HCT116 (cell line): ENCODE results near the gene ZNF236. TPM values are rescaled to one million over a fixed set of nuclear protein-coding genes. Genes with fewer than 3 reads are reported as not detected.

ENCODE experiments used
- ATAC-seq: fragments of 200-7000 bp; cut with Tn5 transposase; 2 replicates; pipeline ENCODE4 v1.9.1; 2020; ENCODE audit warnings: mild to moderate bottlenecking, moderate library complexity
- BruUV-seq: library from RNA; stranded (reverse); fragments of 400-500 nt; replicated peaks from 2 replicates; lab custom pipeline; 2021; lab: Mats Ljungman, UMichigan
- CTCF ChIA-PET: fragments of 300-600 bp; sonication (Branson Sonifier 250); formaldehyde crosslinking; loops from one replicate; lab custom pipeline; 2021; ENCODE audit warnings: antibody characterized with exemption; lab: Charles Lee
- POLR2A ChIA-PET: fragments of 300-600, 350-600 bp; sonication (Branson Sonifier 250); formaldehyde crosslinking; loops from one replicate; lab custom pipeline; 2021; ENCODE audit warnings: antibody characterized with exemption; lab: Charles Lee
- RAD21 ChIA-PET, 2 experiments: fragments of 300-600 bp; sonication (Branson Sonifier 250); formaldehyde crosslinking; loops; one replicate each; lab custom pipeline; 2023; ENCODE audit warnings: low total read pairs in 2 of 2; ENCODE audit not compliant: uncharacterized antibody in 2 of 2, unreplicated experiment in 2 of 2, low non-redundant PET in 1 of 2; lab: Charles Lee
- DNase-seq: peaks from one replicate; pipeline ENCODE4 v3.0.0-alpha.2; 2010; ENCODE audit warnings: low read depth, low spot score
- H2AFZ ChIP-seq: fragments of 200-600 bp; shearing (Covaris generic), sonication (generic); 2 replicates; pipeline ENCODE4 v1.6.1; 2017; ENCODE audit warnings: low read depth, mixed run types, mixed read lengths, antibody characterized with exemption, low read length; ENCODE audit not compliant: poor library complexity, severe bottlenecking
- H3K27ac ChIP-seq: 2 replicates; pipeline ENCODE4 v1.5.1; 2012; ENCODE audit warnings: low read depth, low read length
- H3K27me3 ChIP-seq: fragments of 200-600 bp; sonication (generic); 2 replicates; pipeline ENCODE4 v1.6.1; 2016; ENCODE audit warnings: mixed run types, low read length, mixed read lengths; ENCODE audit not compliant: insufficient read depth
- H3K36me3 ChIP-seq, 2 experiments: fragments of 200-500 bp in 1 of 2; fragments of 200-600 bp in 1 of 2; sonication (Bioruptor generic) in 1 of 2; sonication (generic) in 1 of 2; 2 replicates each; pipeline versions ENCODE4 v1.5.1 to v1.6.1; 2014 to 2016; ENCODE audit warnings: low read length in 2 of 2, inconsistent platforms in 1 of 2, mixed read lengths in 1 of 2, mixed run types in 1 of 2; ENCODE audit not compliant: insufficient read depth in 2 of 2, control insufficient read depth in 1 of 2
- H3K4me1 ChIP-seq, 2 experiments: fragments of 200-600 bp in 1 of 2; sonication (generic) in 1 of 2; 2 replicates each; pipeline versions ENCODE4 v1.5.1 to v1.6.1; 2012 to 2017; ENCODE audit warnings: low read length in 2 of 2, inconsistent platforms in 1 of 2, mild to moderate bottlenecking in 1 of 2, mixed read lengths in 1 of 2, mixed run types in 1 of 2, moderate library complexity in 1 of 2; ENCODE audit not compliant: insufficient read depth in 2 of 2, control insufficient read depth in 1 of 2
- H3K4me2 ChIP-seq: fragments of 200-600 bp; sonication (generic); 2 replicates; pipeline ENCODE4 v1.6.1; 2017; ENCODE audit warnings: mixed run types, low read length, mixed read lengths
- H3K4me3 ChIP-seq, 2 experiments: fragments of 200-600 bp in 1 of 2; sonication (generic) in 1 of 2; replicated peaks in 1 of 2; 2 replicates each; pipeline ENCODE4 v1.5.1; 2011 to 2016; ENCODE audit warnings: low read length in 2 of 2, control low read depth in 1 of 2, low read depth in 1 of 2, mild to moderate bottlenecking in 1 of 2, mixed read lengths in 1 of 2, mixed run types in 1 of 2
- H3K79me2 ChIP-seq: fragments of 200-600 bp; sonication (generic); 2 replicates; pipeline ENCODE4 v1.6.1; 2017; ENCODE audit warnings: mild to moderate bottlenecking, mixed run types, low read length, moderate library complexity, mixed read lengths; ENCODE audit not compliant: insufficient read depth
- H3K9ac ChIP-seq: fragments of 200-600 bp; sonication (generic); 2 replicates; pipeline ENCODE4 v1.6.1; 2016; ENCODE audit warnings: low read length, mixed read lengths
- H3K9me2 ChIP-seq: fragments of 200-600 bp; sonication (generic), shearing (Covaris generic); 2 replicates; pipeline ENCODE4 v1.6.1; 2017; ENCODE audit warnings: mixed run types, mild to moderate bottlenecking, moderate library complexity; ENCODE audit not compliant: insufficient read depth
- H3K9me3 ChIP-seq, 2 experiments: fragments of 200-500 bp in 1 of 2; fragments of 200-600 bp in 1 of 2; sonication (Bioruptor generic) in 1 of 2; sonication (generic) in 1 of 2; 2 replicates each; pipeline ENCODE4 v1.6.1; 2014 to 2017; ENCODE audit warnings: low read length in 2 of 2, mixed read lengths in 2 of 2, inconsistent platforms in 1 of 2, low read depth in 1 of 2, mild to moderate bottlenecking in 1 of 2, mixed run types in 1 of 2, moderate library complexity in 1 of 2; ENCODE audit not compliant: control insufficient read depth in 1 of 2, insufficient read depth in 1 of 2
- H4K20me1 ChIP-seq: fragments of 200-600 bp; sonication (generic), shearing (Covaris generic); 2 replicates; pipeline ENCODE4 v1.6.1; 2017; ENCODE audit warnings: mixed run types, mild to moderate bottlenecking, moderate library complexity; ENCODE audit not compliant: insufficient read depth
- CEBPB ChIP-seq: IDR thresholded peaks from 2 replicates; pipeline ENCODE4 v1.6.1; 2012; ENCODE audit warnings: low read depth
- EGR1 ChIP-seq: IDR thresholded peaks from 2 replicates; pipeline ENCODE4 v1.6.1; 2012; ENCODE audit warnings: low read depth
- ELF1 ChIP-seq: IDR thresholded peaks from 2 replicates; pipeline ENCODE4 v1.6.1; 2012; ENCODE audit warnings: low read depth, borderline replicate concordance
- EZH2 ChIP-seq: fragments of 200-600 bp; sonication (generic); IDR thresholded peaks from 2 replicates; pipeline ENCODE4 v1.6.1; 2017; ENCODE audit warnings: antibody characterized with exemption, mixed run types
- EZH2phosphoT487 ChIP-seq: fragments of 200-600 bp; IDR thresholded peaks from 2 replicates; pipeline ENCODE4 v1.6.1; 2018; ENCODE audit warnings: antibody characterized with exemption, borderline replicate concordance
- FOSL1 ChIP-seq: IDR thresholded peaks from 2 replicates; pipeline ENCODE4 v1.6.1; 2012; ENCODE audit warnings: low read depth
- JUND ChIP-seq: IDR thresholded peaks from 2 replicates; pipeline ENCODE4 v1.6.1; 2012
- RAD21 ChIP-seq: IDR thresholded peaks from 2 replicates; pipeline ENCODE4 v1.6.1; 2012; ENCODE audit warnings: low read depth, mild to moderate bottlenecking
- SIN3A ChIP-seq: IDR thresholded peaks from 2 replicates; pipeline ENCODE4 v1.6.1; 2012; ENCODE audit warnings: low read depth
- SP1 ChIP-seq: IDR thresholded peaks from 2 replicates; pipeline ENCODE4 v1.6.1; 2012; ENCODE audit warnings: low read depth
- SRF ChIP-seq: IDR thresholded peaks from 2 replicates; pipeline ENCODE4 v1.6.1; 2012; ENCODE audit warnings: low read depth
- TCF7L2 ChIP-seq: IDR thresholded peaks from 2 replicates; pipeline ENCODE4 v1.7.0; 2011; ENCODE audit warnings: borderline replicate concordance, inconsistent platforms; ENCODE audit not compliant: insufficient read depth, insufficient read length; ENCODE audit errors: extremely low read depth
- YY1 ChIP-seq: IDR thresholded peaks from 2 replicates; pipeline ENCODE4 v1.6.1; 2011; ENCODE audit warnings: low read length, low read depth, moderate library complexity, mild to moderate bottlenecking; ENCODE audit not compliant: insufficient replicate concordance; ENCODE audit errors: extremely low read depth
- ZFX ChIP-seq: fragments of 450-650 bp; IDR thresholded peaks from 2 replicates; pipeline ENCODE4 v1.6.1; 2017
- ZNF274 ChIP-seq: fragments of 200-500 bp; sonication (Bioruptor generic); IDR thresholded peaks from 2 replicates; pipeline ENCODE4 v1.6.1; 2014; ENCODE audit warnings: mild to moderate bottlenecking, low read depth, low read length, inconsistent platforms
- intact Hi-C: fragments of 100-400 bp; cut with micrococcal nuclease; formaldehyde crosslinking; loops from 2 replicates; pipeline ENCODE4 v1.10.0; 2022
- total RNA-seq: library from RNA; stranded (reverse); gene quantifications from one replicate; pipeline ENCODE4 v1.2.1, GENCODE V29; 2021; ENCODE audit not compliant: unreplicated experiment
- TF ChIP-seq, protein P1 (sequence below): IDR thresholded peaks from 2 replicates; pipeline ENCODE4 v1.6.1; 2012
- TF ChIP-seq, protein P2 (sequence below), 3 experiments: fragments of 200-600 bp in 1 of 3; sonication (generic) in 1 of 3; IDR thresholded peaks in 2 of 3; conservative IDR thresholded peaks in 1 of 3; 2 replicates each; pipeline ENCODE4 v1.5.1; 2012 to 2017; ENCODE audit warnings: low read depth in 2 of 3, low read length in 2 of 3, antibody characterized with exemption in 1 of 3, borderline replicate concordance in 1 of 3, control low read depth in 1 of 3, mild to moderate bottlenecking in 1 of 3, mixed read lengths in 1 of 3, mixed run types in 1 of 3, moderate library complexity in 1 of 3; ENCODE audit not compliant: insufficient read depth in 1 of 3
- TF ChIP-seq, protein P3 (sequence below): IDR thresholded peaks from 2 replicates; pipeline ENCODE4 v1.6.1; 2012
- TF ChIP-seq, protein P4 (sequence below): IDR thresholded peaks from 2 replicates; pipeline ENCODE4 v1.6.1; 2011; ENCODE audit warnings: mild to moderate bottlenecking, low read length, moderate library complexity; ENCODE audit not compliant: insufficient replicate concordance; ENCODE audit errors: extremely low read depth
- TF ChIP-seq, protein P5 (sequence below): IDR thresholded peaks from 2 replicates; pipeline ENCODE4 v1.6.1; 2012; ENCODE audit warnings: low read depth

ZNF236 gene
- total RNA-seq, 1 experiment from 2014 or later: 15.0 TPM

DNA sequence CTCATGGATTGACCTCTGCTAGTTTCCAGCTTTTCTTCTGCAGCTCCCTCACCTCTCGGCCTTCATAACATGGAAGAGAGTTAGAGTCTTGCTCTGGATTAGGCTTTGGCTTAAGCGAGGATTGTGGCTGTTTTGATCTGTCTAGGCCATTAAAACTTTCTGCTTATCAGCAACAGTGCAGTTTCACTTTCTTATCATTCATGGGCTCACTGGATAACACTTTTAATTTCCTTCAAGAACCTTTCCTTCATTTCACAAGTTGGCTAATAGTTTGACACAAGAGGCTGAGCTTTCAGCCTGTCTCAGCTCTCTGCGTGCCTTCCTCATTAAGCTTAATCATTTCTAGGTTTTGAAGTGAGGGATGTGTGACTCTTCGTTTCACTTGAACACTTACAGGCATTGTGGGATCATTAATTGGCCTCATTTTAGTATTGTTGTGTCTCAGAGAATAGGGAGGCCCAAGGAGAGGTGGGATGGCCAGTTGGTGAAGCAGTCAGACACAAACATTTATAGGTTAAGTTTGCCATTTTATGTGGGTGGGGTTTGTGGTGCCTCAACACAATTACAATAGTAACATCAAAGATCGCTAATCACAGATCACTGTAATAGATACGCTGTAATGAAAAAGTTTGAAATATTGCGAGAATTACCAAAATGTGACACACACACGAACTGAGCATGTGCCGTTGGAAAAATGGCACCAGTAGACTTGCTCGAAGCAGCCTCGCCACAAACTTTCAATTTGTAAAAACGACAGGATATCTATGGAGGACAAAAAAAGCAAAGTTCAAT is 129.3 kb downstream of the ZNF236 start:
- intact Hi-C loops: no loop called here
- no peaks in the 10 kb centered on the region for H3K79me2 ChIP-seq
- no peaks in the 10 kb centered on the region for H3K9me2 ChIP-seq
- TF ChIP-seq JUND: no peak
- no peak for TF ChIP-seq EZH2
- no peak for TF ChIP-seq SIN3A
- TF ChIP-seq, protein P1, sequence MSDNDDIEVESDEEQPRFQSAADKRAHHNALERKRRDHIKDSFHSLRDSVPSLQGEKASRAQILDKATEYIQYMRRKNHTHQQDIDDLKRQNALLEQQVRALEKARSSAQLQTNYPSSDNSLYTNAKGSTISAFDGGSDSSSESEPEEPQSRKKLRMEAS: no peak
- TF ChIP-seq ZFX: no peak
- TF ChIP-seq, protein P2, sequence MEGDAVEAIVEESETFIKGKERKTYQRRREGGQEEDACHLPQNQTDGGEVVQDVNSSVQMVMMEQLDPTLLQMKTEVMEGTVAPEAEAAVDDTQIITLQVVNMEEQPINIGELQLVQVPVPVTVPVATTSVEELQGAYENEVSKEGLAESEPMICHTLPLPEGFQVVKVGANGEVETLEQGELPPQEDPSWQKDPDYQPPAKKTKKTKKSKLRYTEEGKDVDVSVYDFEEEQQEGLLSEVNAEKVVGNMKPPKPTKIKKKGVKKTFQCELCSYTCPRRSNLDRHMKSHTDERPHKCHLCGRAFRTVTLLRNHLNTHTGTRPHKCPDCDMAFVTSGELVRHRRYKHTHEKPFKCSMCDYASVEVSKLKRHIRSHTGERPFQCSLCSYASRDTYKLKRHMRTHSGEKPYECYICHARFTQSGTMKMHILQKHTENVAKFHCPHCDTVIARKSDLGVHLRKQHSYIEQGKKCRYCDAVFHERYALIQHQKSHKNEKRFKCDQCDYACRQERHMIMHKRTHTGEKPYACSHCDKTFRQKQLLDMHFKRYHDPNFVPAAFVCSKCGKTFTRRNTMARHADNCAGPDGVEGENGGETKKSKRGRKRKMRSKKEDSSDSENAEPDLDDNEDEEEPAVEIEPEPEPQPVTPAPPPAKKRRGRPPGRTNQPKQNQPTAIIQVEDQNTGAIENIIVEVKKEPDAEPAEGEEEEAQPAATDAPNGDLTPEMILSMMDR (IDR thresholded peaks at IDR 0.05 in 2 of 3, conservative IDR thresholded peaks at IDR 0.05 in 1 of 3; ENCODE audit: borderline replicate concordance in 1 of 3, insufficient read depth in 1 of 3, low read depth in 2 of 3, low read length in 2 of 3): no peak
- TF ChIP-seq EGR1: no peak
- no peak for TF ChIP-seq FOSL1
- TF ChIP-seq YY1: no peak
- no peak for TF ChIP-seq EZH2phosphoT487
- TF ChIP-seq SRF: no peak
- TF ChIP-seq, protein P3, sequence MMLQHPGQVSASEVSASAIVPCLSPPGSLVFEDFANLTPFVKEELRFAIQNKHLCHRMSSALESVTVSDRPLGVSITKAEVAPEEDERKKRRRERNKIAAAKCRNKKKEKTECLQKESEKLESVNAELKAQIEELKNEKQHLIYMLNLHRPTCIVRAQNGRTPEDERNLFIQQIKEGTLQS: no peak
- TF ChIP-seq, protein P4, sequence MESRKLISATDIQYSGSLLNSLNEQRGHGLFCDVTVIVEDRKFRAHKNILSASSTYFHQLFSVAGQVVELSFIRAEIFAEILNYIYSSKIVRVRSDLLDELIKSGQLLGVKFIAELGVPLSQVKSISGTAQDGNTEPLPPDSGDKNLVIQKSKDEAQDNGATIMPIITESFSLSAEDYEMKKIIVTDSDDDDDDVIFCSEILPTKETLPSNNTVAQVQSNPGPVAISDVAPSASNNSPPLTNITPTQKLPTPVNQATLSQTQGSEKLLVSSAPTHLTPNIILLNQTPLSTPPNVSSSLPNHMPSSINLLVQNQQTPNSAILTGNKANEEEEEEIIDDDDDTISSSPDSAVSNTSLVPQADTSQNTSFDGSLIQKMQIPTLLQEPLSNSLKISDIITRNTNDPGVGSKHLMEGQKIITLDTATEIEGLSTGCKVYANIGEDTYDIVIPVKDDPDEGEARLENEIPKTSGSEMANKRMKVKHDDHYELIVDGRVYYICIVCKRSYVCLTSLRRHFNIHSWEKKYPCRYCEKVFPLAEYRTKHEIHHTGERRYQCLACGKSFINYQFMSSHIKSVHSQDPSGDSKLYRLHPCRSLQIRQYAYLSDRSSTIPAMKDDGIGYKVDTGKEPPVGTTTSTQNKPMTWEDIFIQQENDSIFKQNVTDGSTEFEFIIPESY: no peak
- TF ChIP-seq ZNF274: no peak
- TF ChIP-seq RAD21: no peak
- no peak for TF ChIP-seq CEBPB
- TF ChIP-seq ELF1: no peak
- TF ChIP-seq SP1: no peak
- TF ChIP-seq, protein P5, sequence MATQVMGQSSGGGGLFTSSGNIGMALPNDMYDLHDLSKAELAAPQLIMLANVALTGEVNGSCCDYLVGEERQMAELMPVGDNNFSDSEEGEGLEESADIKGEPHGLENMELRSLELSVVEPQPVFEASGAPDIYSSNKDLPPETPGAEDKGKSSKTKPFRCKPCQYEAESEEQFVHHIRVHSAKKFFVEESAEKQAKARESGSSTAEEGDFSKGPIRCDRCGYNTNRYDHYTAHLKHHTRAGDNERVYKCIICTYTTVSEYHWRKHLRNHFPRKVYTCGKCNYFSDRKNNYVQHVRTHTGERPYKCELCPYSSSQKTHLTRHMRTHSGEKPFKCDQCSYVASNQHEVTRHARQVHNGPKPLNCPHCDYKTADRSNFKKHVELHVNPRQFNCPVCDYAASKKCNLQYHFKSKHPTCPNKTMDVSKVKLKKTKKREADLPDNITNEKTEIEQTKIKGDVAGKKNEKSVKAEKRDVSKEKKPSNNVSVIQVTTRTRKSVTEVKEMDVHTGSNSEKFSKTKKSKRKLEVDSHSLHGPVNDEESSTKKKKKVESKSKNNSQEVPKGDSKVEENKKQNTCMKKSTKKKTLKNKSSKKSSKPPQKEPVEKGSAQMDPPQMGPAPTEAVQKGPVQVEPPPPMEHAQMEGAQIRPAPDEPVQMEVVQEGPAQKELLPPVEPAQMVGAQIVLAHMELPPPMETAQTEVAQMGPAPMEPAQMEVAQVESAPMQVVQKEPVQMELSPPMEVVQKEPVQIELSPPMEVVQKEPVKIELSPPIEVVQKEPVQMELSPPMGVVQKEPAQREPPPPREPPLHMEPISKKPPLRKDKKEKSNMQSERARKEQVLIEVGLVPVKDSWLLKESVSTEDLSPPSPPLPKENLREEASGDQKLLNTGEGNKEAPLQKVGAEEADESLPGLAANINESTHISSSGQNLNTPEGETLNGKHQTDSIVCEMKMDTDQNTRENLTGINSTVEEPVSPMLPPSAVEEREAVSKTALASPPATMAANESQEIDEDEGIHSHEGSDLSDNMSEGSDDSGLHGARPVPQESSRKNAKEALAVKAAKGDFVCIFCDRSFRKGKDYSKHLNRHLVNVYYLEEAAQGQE: no peak
- TF ChIP-seq TCF7L2: no peak
- RAD21 ChIA-PET: no interaction called here
- no peak overlapping the region for H2AFZ ChIP-seq
- H3K36me3 ChIP-seq: peaks cover 0 to 9% of the 10 kb centered on the region in 2 experiments; a peak in 1 of 4 replicates
- no peaks in the 10 kb centered on the region; the same call in 1 of the 2 replicates for H4K20me1 ChIP-seq
- H3K4me2 ChIP-seq: no peak overlapping the region
- ATAC-seq (no peak), DNase-seq (no peak)
- H3K4me1 ChIP-seq: no peaks in the 10 kb centered on the region
- no peaks in the 10 kb centered on the region for H3K9me3 ChIP-seq
- H3K9ac ChIP-seq: no peak overlapping the region
- H3K4me3 ChIP-seq: no peak overlapping the region
- no peak overlapping the region for H3K27ac ChIP-seq
- CTCF ChIA-PET: no interaction called here
- POLR2A ChIA-PET: no interaction called here
- no TSS peak for BruUV-seq
- no peaks in the 10 kb centered on the region for H3K27me3 ChIP-seq
